HCT116 (cell line): ENCODE measurements around the gene LTB.

Experiments
- CTCF ChIP-seq, 3 experiments: fragments of 200-600 bp in 1 of 3; sonication (generic) in 1 of 3; IDR thresholded peaks in 2 of 3; conservative IDR thresholded peaks in 1 of 3; 2 replicates each; pipeline ENCODE4 v1.5.1; 2012 to 2017; ENCODE audit warnings: low read depth in 2 of 3, low read length in 2 of 3, antibody characterized with exemption in 1 of 3, borderline replicate concordance in 1 of 3, control low read depth in 1 of 3, mild to moderate bottlenecking in 1 of 3, mixed read lengths in 1 of 3, mixed run types in 1 of 3, moderate library complexity in 1 of 3; ENCODE audit not compliant: insufficient read depth in 1 of 3
- EZH2 ChIP-seq: fragments of 200-600 bp; sonication (generic); IDR thresholded peaks from 2 replicates; pipeline ENCODE4 v1.6.1; 2017; ENCODE audit warnings: antibody characterized with exemption, mixed run types
- REST ChIP-seq: IDR thresholded peaks from 2 replicates; pipeline ENCODE4 v1.6.1; 2012; ENCODE audit warnings: low read depth

GRCh38 chr6:31607317-31607716 is 25.1 kb upstream of the LTB start:
- TF ChIP-seq REST, result no peak
- no peak for TF ChIP-seq CTCF (IDR thresholded peaks at IDR 0.05 in 2 of 3, conservative IDR thresholded peaks at IDR 0.05 in 1 of 3; ENCODE audit: borderline replicate concordance in 1 of 3, insufficient read depth in 1 of 3, low read depth in 2 of 3, low read length in 2 of 3)
- no peak for TF ChIP-seq EZH2
